ENCODE results near the gene COL17A1.

DNA sequence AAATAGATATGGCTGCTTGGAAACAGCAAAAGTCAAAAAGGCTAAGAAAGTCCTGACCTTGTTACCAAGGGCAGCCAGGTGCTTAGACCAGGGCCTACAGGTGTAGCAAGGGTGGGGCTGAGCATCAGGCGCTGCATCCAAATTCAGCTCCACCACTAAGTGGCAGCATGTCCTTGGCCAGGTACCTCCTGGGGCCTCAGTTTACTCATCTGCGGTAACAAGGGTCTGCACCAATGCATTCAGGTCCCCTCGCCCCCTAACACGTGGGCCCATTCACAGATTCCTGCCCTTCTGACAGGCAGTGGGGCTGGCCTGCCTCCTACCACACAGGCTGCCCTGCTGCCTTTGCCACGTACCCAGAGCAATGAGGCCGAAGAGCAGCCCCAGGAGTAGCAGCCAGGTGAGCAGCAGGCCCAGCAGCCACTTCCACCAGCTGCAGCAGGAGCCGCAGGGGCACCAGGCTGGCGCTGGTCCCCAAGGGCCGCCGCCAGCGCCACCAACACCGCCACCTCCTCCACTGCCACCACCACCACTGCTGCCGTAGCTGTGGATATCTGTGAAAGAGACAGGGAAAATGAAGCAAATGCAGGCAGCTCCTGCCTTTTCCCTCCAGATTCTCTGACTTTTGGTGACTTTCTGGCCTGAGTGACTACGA, 28.9 kb downstream of the COL17A1 start:
- TF ChIP-seq CTCF (IDR thresholded peaks at IDR 0.05), result no peak
- no peak for TF ChIP-seq POLR2A (IDR thresholded peaks at IDR 0.05)
